Stimulated activated CD4-positive, alpha-beta T cell treated with anti-CD3 and anti-CD28 coated beads, Interleukin-12 subunit alpha, Interleukin-12 subunit beta, amount 100 ng/mL, for 4 hours (primary cell): ENCODE data around the gene RASGRP1.

Experiments used
- DNase-seq: peaks from one replicate; pipeline ENCODE4 v3.0.0-alpha.2; 2020

Gene RASGRP1

DNA sequence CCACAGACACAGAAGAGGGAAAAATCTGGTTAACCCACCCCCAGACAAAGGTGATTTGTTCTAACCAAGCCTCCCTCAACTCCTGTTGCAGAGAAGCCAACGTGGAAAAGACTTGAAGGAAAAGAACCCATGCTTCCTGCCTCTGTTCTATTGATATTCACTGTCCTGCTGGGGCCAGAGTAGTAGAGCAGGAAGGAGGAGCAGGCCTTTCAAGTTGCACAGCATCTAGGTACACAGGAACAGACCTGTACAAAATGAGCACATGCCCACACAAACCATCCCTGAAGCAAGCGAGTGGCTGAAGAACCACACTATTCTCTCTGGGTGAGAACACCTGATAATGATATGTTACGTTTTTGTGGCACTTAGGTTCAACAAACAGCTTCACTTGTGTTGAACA, 29.9 kb downstream of the RASGRP1 start:
- no peak for DNase-seq

GRCh38 chr15:38533926-38534325, 30.7 kb downstream of the RASGRP1 start:
- no peak for DNase-seq

DNA sequence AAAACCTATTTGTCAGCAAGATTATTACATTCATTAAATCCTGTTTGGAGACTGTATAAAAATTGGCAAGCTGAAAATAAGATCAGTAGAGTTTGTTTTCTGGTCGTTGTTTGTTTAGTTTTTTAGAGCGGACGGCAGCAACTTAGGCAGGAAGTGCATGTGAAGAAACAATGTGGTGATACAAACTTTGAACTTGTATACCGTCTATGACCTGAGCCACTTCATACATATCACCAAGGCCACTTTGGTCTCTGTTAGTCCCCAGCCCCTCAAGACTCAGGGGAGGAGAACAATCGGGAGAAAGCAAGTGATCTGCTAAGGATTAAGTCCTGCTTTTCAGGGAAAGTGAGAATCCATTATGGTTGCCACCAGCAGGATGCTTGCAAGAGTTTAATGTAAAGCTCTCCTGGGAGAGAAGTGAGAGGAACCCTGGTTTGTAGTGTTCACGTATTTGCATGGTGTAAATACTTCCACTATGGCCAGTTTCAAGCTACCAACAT, 31.1 kb downstream of the RASGRP1 start:
- no peak for DNase-seq

DNA sequence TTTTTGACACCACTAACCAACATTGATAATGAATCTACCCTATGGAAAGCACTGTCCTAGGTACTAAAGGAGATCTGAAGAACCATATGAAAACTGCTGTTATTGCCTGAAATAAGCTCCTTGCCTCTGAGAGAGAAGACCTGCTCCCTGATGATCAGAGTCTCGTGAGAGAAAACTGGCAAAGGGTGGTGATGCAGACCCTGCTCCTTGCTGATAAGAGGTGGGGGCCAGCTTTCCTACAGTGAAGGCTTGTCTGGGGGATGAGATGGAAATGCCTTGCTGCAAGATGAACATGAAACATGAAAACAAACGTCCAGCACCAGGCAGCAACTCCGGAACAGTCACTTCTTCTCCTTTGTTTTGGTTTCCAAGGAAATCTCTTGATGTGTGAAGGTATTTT, 31.9 kb downstream of the RASGRP1 start:
- DNase-seq = no peak

GRCh38 chr15:38531509-38531908, 33.1 kb downstream of the RASGRP1 start:
- DNase-seq = no peak

DNA sequence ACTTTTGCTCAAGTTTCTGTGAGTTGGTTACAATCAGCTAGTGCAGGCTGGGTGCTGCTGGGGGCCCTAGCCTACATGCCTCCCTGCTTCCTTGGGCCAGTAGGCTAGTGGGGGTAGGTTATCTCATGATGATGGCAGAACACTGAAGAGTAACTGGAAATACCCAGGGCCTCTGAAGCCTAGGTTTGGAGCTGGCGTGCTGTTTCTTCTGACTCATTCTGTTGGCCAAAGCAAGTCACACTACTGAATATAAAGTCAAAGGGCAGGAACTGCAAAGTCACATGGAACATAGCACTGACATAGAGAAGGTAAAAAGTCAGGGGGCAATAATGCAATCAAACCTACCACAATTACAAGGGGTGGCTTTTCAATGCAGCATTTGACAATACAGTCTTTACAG, 34.5 kb downstream of the RASGRP1 start:
- DNase-seq = no peak

DNA sequence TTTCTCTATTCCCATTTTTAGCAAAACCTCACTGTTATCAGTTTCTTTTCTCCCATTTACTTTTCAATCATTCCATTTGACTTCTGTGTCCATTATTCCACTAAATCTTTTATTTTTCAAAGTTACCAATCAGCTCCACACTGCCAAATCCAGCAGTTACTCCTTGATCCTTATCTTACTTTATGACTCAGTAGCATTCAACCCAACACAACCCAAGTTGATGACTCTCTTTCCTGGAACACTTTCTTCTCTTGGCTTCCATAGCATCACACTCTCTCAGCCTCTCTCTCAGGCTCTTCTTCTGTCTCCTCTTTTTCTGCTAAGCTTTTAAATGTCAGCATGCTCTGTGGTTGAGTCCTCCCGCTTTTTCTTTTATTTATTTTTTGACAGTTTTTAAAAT, 36.3 kb downstream of the RASGRP1 start:
- no peak for DNase-seq

DNA sequence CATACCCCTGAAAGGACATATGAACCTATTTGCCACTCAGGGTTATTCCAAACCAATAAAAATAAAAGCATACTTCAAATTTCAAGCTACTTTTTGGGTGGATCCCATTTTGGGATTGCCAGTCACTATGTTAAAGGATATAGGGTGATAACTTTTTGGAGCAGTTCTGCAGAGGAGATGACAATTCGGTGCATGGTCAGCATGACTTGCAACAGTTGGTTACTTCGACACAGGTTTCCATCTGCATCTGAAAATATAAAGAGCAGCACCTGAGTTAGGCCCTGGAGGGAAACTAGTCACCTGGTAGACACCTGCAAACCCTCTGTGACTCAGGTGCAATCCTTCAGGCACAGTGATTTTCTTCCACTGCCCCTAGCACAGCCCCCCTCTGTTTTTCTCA, 38.5 kb downstream of the RASGRP1 start:
- no peak for DNase-seq

DNA sequence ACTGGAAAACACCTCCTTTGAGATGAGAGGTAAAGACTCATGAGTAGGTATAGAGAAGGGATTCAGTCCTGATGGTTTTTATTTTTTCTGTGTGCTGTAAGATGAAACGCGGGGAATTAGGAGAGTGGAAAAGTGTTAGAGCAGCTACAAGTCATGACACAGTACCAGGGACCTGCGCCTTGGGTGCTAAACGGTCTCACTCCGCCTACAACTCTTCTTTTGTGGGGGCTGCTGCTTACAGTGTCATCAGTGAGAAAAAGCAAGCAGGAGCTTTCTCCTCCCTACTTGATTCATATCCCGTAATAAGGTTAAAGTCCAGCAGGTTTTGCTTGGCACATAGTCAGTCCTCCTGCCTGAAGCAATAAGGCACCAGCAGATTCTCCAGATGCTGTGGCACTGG, 39.1 kb downstream of the RASGRP1 start:
- DNase-seq = no peak

GRCh38 chr15:38524156-38524555, 40.5 kb downstream of the RASGRP1 start:
- DNase-seq = no peak

GRCh38 chr15:38522922-38523321, 41.7 kb downstream of the RASGRP1 start:
- no peak for DNase-seq

- DNase-seq = no peak
These were observed 43.3 kb downstream of the RASGRP1 start for GRCh38 chr15:38521316-38521715.

GRCh38 chr15:38520035-38520434, 44.6 kb downstream of the RASGRP1 start:
- DNase-seq = no peak

- DNase-seq = no peak
These were observed 46.5 kb downstream of the RASGRP1 start for GRCh38 chr15:38518084-38518483.

DNA sequence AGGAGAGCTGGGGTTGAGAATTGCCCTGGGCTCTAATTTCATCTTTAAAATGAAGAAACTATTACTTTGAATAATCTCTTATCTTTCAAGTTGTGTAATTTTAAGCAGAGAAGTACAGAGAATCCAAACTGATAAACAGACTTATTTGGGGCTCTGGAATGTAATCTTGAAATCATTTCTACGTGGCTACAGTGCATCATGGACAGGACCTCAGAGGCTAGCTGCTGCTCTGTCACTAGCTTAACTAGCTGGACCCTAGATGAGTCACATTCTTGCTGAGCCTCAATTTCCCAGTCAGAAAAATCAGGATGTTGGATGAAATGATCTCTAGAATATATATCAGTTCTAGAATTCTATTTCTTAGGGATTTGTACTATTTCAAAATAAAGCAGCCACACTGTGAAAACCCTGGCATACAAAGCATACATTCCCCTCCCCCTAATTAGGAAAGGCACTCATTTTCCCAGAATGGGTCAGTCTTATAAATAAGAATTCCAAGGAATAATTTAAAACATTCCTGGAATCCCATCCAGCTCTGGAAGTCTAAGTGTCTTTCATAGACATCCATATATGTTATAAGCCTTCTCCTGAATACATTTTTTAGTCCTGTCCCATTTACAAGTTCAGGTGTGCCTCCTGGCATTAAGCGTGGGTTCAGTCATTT, 47.2 kb downstream of the RASGRP1 start:
- DNase-seq = no peak

GRCh38 chr15:38516626-38517025, 48.0 kb downstream of the RASGRP1 start:
- no peak for DNase-seq

GRCh38 chr15:38514601-38515000, 50.0 kb downstream of the RASGRP1 start:
- DNase-seq = no peak

DNA sequence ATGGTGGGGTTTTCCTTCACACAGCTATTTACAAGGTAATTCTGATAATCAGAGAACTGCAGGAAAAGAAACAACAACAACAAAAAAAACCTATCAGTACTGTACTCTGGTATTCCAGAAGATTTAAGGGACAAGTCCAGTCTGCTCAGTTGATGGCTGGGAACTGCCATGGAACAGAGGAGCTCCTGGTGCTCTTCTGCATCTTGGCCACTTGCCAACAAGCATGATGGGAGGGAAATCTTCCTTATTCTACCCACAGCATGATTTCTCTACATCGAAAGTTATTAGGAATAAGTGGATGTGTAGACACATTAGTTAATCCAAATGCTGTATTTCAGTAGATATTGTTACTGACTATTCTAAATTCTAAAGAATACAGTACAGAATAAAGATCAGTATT, 51.7 kb downstream of the RASGRP1 start:
- no peak for DNase-seq

DNA sequence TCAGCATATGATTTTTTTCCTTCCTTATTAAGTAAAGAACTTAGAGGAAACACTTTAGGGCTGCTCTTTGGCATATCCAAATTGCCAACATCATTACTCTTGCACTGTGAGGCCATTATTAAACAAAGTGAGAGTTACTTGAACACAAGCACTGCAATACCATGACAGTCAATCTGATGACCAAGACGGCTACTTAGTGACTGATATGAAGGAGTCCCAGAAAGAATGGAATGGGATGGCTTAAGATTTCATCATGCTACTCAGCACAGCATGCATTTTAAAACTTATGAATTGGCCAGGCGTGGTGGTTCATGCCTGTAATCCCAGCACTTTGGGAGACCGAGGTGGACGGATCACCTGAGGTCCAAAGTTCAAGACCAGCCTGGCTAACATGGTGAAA, 55.5 kb downstream of the RASGRP1 start:
- DNase-seq = no peak

GRCh38 chr15:38508647-38509046, 56.0 kb downstream of the RASGRP1 start:
- DNase-seq = no peak

GRCh38 chr15:38507570-38507969, 57.0 kb downstream of the RASGRP1 start:
- DNase-seq = no peak

DNA sequence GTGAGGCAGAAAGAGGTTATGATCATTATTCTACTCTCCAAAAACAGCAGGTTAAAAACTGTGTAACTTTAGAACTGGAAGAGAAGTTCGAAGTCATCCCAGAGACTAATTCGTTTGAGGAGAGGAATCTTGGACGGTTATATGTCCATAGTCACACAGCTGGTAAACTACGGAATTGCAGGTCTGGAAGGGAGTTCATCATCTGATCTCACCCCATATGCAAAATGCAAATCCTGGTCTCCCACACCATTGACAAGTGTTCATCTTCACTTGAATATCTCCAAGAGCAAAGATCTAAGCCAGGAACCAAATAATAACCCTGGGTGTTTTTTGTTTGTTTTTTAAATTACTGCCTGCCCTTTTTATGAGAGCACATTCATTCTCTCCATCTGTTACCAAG, 57.6 kb downstream of the RASGRP1 start:
- no peak for DNase-seq

GRCh38 chr15:38504680-38505467, 59.7 kb downstream of the RASGRP1 start:
- no peak for DNase-seq

DNA sequence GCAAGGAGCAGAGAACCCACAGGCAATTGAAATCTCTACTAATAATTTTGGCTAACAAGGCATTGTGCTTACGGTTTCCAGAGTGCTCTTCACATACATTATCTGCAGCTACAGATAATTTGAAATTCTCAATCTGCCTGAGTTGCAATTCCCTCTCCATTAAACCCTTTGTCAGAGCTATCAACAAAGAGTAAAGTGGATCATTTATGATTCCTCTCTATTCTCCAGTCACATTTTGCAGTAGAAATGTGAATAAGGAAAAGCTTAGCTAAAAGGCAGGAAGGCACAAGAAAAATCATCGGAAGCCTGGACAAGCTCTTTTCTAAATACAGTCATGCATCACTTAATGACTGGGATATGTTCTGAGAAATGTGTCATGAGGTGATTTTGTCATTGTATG, 61.1 kb downstream of the RASGRP1 start:
- DNase-seq = no peak

- DNase-seq = no peak
These were observed 65.0 kb downstream of the RASGRP1 start for GRCh38 chr15:38499651-38500050.
